Measurements from ENCODE around the gene VWF. TPM values are rescaled to one million over a fixed set of nuclear protein-coding genes. Genes with fewer than 3 reads are reported as not detected.

VWF gene
- polyA plus RNA-seq, 1 donor (not counting 4 experiments of a cell fraction or from before 2014, with no cell fraction given), result 0.01 TPM

DNA sequence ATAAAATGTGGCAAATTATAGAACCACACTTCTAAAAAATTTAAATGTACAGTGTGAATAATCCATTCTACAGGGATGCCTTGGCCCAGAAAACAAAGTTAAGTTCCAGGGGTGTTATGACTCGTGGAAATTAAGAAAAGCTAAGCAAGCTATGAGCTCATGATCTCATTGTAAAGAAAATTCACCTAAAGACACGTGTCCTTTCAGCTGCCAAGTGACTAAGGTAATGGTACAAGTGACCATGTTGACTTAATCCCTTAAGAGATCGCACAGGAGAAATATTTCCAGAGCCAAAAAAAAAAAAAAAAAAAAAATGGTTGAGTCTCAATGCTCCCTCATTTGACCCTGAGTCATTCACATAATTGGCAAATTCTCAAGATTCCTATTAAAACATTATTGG lies 128.0 kb downstream of the VWF start:
- Histone ChIP-seq H3K9me3 (ENCODE audit: control insufficient read depth, low read depth, low read length) (no peaks in the 10 kb centered on the region), H2AFZ (ENCODE audit: control insufficient read depth, low read length) (no peak overlapping the region), H3K4me1 (ENCODE audit: control insufficient read depth, extremely low read depth, insufficient read depth, low read length) (no peaks in the 10 kb centered on the region), H3K9me1 (ENCODE audit: control insufficient read depth, extremely low read depth, insufficient read depth, low read length) (no peaks in the 10 kb centered on the region), H3K4me3 (ENCODE audit: control insufficient read depth in 2 of 3, extremely low read depth in 1 of 3, insufficient read depth in 2 of 3, low read depth in 1 of 3, low read length in 3 of 3) (no peak overlapping the region), H3K27me3 (ENCODE audit: control insufficient read depth, extremely low read depth, insufficient read depth, low read length) (no peaks in the 10 kb centered on the region), H3K36me3 (ENCODE audit: control insufficient read depth in 2 of 2, extremely low read depth in 1 of 2, insufficient read depth in 2 of 2, low read length in 2 of 2) (no peaks in the 10 kb centered on the region), H3K9ac (ENCODE audit: control insufficient read depth, extremely low read depth, insufficient read depth, low read length) (no peak overlapping the region), H3K79me2 (ENCODE audit: control insufficient read depth, insufficient read depth, low read length) (no peaks in the 10 kb centered on the region), H3K27ac (ENCODE audit: control insufficient read depth, insufficient read depth, low read length) (no peak overlapping the region), H4K20me1 (ENCODE audit: control insufficient read depth, extremely low read depth, insufficient read depth, low read length) (no peaks in the 10 kb centered on the region), H3K4me2 (ENCODE audit: control insufficient read depth, extremely low read depth, insufficient read depth, low read depth, low read length) (no peak overlapping the region)
- dilution Hi-C loops (cut with MboI; ENCODE audit: extremely low pct_ligation_motif_present, low sequenced_read_pairs), result no loop called here
- FAIRE-seq, result no peak
- no peak for TF ChIP-seq EZH2 (IDR thresholded peaks at IDR 0.05; ENCODE audit: low read length)
- TF ChIP-seq, protein P1, sequence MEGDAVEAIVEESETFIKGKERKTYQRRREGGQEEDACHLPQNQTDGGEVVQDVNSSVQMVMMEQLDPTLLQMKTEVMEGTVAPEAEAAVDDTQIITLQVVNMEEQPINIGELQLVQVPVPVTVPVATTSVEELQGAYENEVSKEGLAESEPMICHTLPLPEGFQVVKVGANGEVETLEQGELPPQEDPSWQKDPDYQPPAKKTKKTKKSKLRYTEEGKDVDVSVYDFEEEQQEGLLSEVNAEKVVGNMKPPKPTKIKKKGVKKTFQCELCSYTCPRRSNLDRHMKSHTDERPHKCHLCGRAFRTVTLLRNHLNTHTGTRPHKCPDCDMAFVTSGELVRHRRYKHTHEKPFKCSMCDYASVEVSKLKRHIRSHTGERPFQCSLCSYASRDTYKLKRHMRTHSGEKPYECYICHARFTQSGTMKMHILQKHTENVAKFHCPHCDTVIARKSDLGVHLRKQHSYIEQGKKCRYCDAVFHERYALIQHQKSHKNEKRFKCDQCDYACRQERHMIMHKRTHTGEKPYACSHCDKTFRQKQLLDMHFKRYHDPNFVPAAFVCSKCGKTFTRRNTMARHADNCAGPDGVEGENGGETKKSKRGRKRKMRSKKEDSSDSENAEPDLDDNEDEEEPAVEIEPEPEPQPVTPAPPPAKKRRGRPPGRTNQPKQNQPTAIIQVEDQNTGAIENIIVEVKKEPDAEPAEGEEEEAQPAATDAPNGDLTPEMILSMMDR (optimal IDR thresholded peaks at IDR 0.05 in 1 of 3, IDR thresholded peaks at IDR 0.05 in 1 of 3, conservative IDR thresholded peaks at IDR 0.05 in 1 of 3; ENCODE audit: extremely low read depth in 1 of 3, insufficient read depth in 2 of 3, low read length in 3 of 3), result no peak
- no peak for DNase-seq (ENCODE audit: low read depth, low spot score)

DNA sequence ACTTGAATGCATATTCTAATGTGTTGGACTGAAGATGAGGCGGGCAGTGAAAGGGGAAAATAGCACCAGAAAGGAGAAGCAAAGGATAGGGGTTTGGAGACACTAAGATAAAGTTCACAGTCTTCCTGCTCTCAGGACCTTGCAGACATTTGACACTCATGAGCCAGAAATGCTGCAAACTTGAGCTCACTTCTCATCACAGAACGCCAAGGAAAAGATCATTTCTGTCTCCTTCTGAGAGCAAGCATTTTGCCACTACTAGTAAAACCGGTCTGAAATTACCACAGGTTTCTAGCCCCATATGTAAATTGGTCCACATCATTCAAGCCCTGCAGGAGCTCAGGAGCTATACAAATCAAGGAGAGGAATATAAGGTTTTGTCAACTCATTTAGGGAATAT lies 134.8 kb downstream of the VWF start:
- Histone ChIP-seq H3K4me3 (ENCODE audit: control insufficient read depth in 2 of 3, extremely low read depth in 1 of 3, insufficient read depth in 2 of 3, low read depth in 1 of 3, low read length in 3 of 3) (no peak overlapping the region), H3K4me1 (ENCODE audit: control insufficient read depth, extremely low read depth, insufficient read depth, low read length) (no peaks in the 10 kb centered on the region), H4K20me1 (ENCODE audit: control insufficient read depth, extremely low read depth, insufficient read depth, low read length) (no peaks in the 10 kb centered on the region), H3K9ac (ENCODE audit: control insufficient read depth, extremely low read depth, insufficient read depth, low read length) (no peak overlapping the region), H3K9me1 (ENCODE audit: control insufficient read depth, extremely low read depth, insufficient read depth, low read length) (no peaks in the 10 kb centered on the region), H2AFZ (ENCODE audit: control insufficient read depth, low read length) (no peak overlapping the region), H3K9me3 (ENCODE audit: control insufficient read depth, low read depth, low read length) (no peaks in the 10 kb centered on the region), H3K27ac (ENCODE audit: control insufficient read depth, insufficient read depth, low read length) (no peak overlapping the region), H3K4me2 (ENCODE audit: control insufficient read depth, extremely low read depth, insufficient read depth, low read depth, low read length) (no peak overlapping the region), H3K79me2 (ENCODE audit: control insufficient read depth, insufficient read depth, low read length) (no peaks in the 10 kb centered on the region), H3K27me3 (ENCODE audit: control insufficient read depth, extremely low read depth, insufficient read depth, low read length) (peaks cover 11% of the 10 kb centered on the region), H3K36me3 (ENCODE audit: control insufficient read depth in 2 of 2, extremely low read depth in 1 of 2, insufficient read depth in 2 of 2, low read length in 2 of 2) (no peaks in the 10 kb centered on the region)
- TF ChIP-seq, protein P1 (optimal IDR thresholded peaks at IDR 0.05 in 1 of 3, IDR thresholded peaks at IDR 0.05 in 1 of 3, conservative IDR thresholded peaks at IDR 0.05 in 1 of 3; ENCODE audit: extremely low read depth in 1 of 3, insufficient read depth in 2 of 3, low read length in 3 of 3), result no peak
- TF ChIP-seq EZH2 (IDR thresholded peaks at IDR 0.05; ENCODE audit: low read length), result no peak
- dilution Hi-C loops (cut with MboI; ENCODE audit: extremely low pct_ligation_motif_present, low sequenced_read_pairs), result no loop called here
- no peak for FAIRE-seq
- no peak for DNase-seq (ENCODE audit: low read depth, low spot score)
